Dermis blood vessel endothelial cell (primary cell): ENCODE results near the gene NOS1. TPM values are rescaled to one million over a fixed set of nuclear protein-coding genes. Genes with fewer than 3 reads are reported as not detected.

Source experiments
- DNase-seq: peaks from one replicate; pipeline ENCODE4 v3.0.0; 2010
- total RNA-seq: library from RNA; depleted of rRNA; stranded (reverse); fragments of >200 nt; gene quantifications from 2 replicates; pipeline ENCODE4 v1.2.3, GENCODE V29; 2014

Gene NOS1
- total RNA-seq, 1 donor from 2014 or later = not detected

GRCh38 chr12:117168976-117169375 is 192.4 kb downstream of the NOS1 start:
- DNase-seq = no peak

- DNase-seq = no peak
Observed at GRCh38 chr12:117167769-117168168, 193.7 kb downstream of the NOS1 start.

GRCh38 chr12:117166107-117166506 is 195.3 kb downstream of the NOS1 start:
- DNase-seq = no peak

- no peak for DNase-seq
Observed at GRCh38 chr12:117165342-117165741, 196.1 kb downstream of the NOS1 start.

- no peak for DNase-seq
Observed at GRCh38 chr12:117162633-117163032, 198.8 kb downstream of the NOS1 start.

- no peak for DNase-seq
Observed at GRCh38 chr12:117162167-117162539, 199.3 kb downstream of the NOS1 start.

GRCh38 chr12:117161460-117162166 is 199.8 kb downstream of the NOS1 start:
- no peak for DNase-seq

- no peak for DNase-seq
Observed at GRCh38 chr12:117159674-117160073, 201.8 kb downstream of the NOS1 start.

- DNase-seq = no peak
Observed at GRCh38 chr12:117158911-117159553, 202.4 kb downstream of the NOS1 start.

Other genes starting within 250 kb of the NOS1 start
- gene FBXO21, start 171.2 kb downstream of the NOS1 start, total RNA-seq = 140 and 166 TPM in 2 replicates